ENCODE data around the gene HSD17B8.

- TF ChIP-seq CTCF (IDR thresholded peaks at IDR 0.05; ENCODE audit: low read depth, low read length, poor library complexity, severe bottlenecking) (peak; percentile 76), EZH2phosphoT487 (IDR thresholded peaks at IDR 0.05; ENCODE audit: borderline replicate concordance, low read length) (no peak)
Measured at GRCh38 chr6:33172688-33173534, 31.5 kb upstream of the HSD17B8 start.

Measured in DOHH2 (cell line).